NT2/D1 (cell line): Measurements from ENCODE around the gene SRM.

Experiments used
- SUZ12 ChIP-seq: IDR thresholded peaks from 2 replicates; pipeline ENCODE4 v1.6.1; 2011; ENCODE audit not compliant: insufficient read length, insufficient read depth; ENCODE audit errors: extremely low read depth
- YY1 ChIP-seq: IDR thresholded peaks from 2 replicates; pipeline ENCODE4 v1.6.1; 2011; ENCODE audit not compliant: insufficient read length, insufficient read depth
- ZNF274 ChIP-seq: IDR thresholded peaks from 2 replicates; pipeline ENCODE4 v1.6.1; 2011; ENCODE audit warnings: mild to moderate bottlenecking, low read depth, low read length

DNA sequence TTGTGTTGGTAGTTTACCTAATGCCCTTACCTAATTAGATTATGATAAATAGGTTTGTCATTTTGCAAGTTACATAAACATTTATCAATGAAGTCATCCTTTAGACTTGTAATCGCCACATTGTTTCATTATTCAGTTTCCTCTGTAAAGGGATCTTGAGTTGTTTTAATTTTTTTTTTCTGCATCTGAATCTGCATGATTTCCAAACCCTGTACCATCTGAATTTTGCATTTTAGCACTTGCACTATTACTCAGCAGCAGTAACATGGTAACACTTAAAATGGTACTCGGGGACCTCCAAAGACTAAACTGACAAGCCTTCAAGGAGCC is 35.0 kb downstream of the SRM start:
- TF ChIP-seq ZNF274 (no peak), SUZ12 (no peak), YY1 (no peak)
